Chondrocyte (in vitro differentiated cells): Measurements from ENCODE around the gene UBR4. TPM values are rescaled to one million over a fixed set of nuclear protein-coding genes. Genes with fewer than 3 reads are reported as not detected.

Experiments used
- DNase-seq: peaks from one replicate; pipeline ENCODE4 v3.0.0; 2021; ENCODE audit warnings: mixed read lengths, low spot score
- H3K27ac Mint-ChIP-seq: one replicate; pipeline ENCODE4 v1.8.0; 2021; ENCODE audit warnings: mild to moderate bottlenecking, moderate library complexity, mixed read lengths; ENCODE audit not compliant: unreplicated experiment
- H3K27me3 Mint-ChIP-seq: 2 replicates; pipeline ENCODE4 v1.8.0; 2021; ENCODE audit warnings: low read depth, mixed read lengths
- H3K36me3 Mint-ChIP-seq: 2 replicates; pipeline ENCODE4 v1.8.0; 2021; ENCODE audit warnings: low read depth, mixed read lengths
- H3K4me1 Mint-ChIP-seq: 2 replicates; pipeline ENCODE4 v1.8.0; 2021; ENCODE audit warnings: low read depth, mild to moderate bottlenecking, mixed read lengths
- H3K4me3 Mint-ChIP-seq: one replicate; pipeline ENCODE4 v1.8.0; 2021; ENCODE audit warnings: mild to moderate bottlenecking, moderate library complexity, mixed read lengths; ENCODE audit not compliant: unreplicated experiment
- H3K9me3 Mint-ChIP-seq: 2 replicates; pipeline ENCODE4 v1.8.0; 2021; ENCODE audit warnings: low read depth, mixed read lengths
- CTCF ChIP-seq: fragments of 200-600 bp; sonication (generic); IDR thresholded peaks from 2 replicates; pipeline ENCODE4 v1.5.0; 2021; ENCODE audit warnings: antibody characterized with exemption, mild to moderate bottlenecking, moderate library complexity
- total RNA-seq: library from RNA; stranded (reverse); gene quantifications from 3 replicates; pipeline ENCODE4 v1.2.1, GENCODE V29; 2021

The UBR4 gene
- total RNA-seq, 1 donor from 2014 or later = 144 TPM

GRCh38 chr1:19045898-19046880, 163.9 kb downstream of the UBR4 start:
- DNase-seq = peak; percentile 37
- Mint-ChIP-seq H3K4me3 (no peak overlapping the region), H3K27me3 (peaks cover under 1% of the 10 kb centered on the region), H3K9me3 (no peaks in the 10 kb centered on the region), H3K4me1 (peaks cover 17% of the 10 kb centered on the region), H3K36me3 (no peaks in the 10 kb centered on the region), H3K27ac (peak overlapping the region; percentile 82)
- TF ChIP-seq CTCF = no peak

- Mint-ChIP-seq H3K36me3 (no peaks in the 10 kb centered on the region), H3K4me1 (peaks cover 17% of the 10 kb centered on the region), H3K4me3 (peak overlapping the region; percentile 33), H3K27me3 (peaks cover 3% of the 10 kb centered on the region), H3K27ac (peak overlapping the region; percentile 82), H3K9me3 (no peaks in the 10 kb centered on the region)
- peak; percentile 73 for DNase-seq
- TF ChIP-seq CTCF = no peak
Observed at GRCh38 chr1:19044975-19045831, 164.9 kb downstream of the UBR4 start.

DNA sequence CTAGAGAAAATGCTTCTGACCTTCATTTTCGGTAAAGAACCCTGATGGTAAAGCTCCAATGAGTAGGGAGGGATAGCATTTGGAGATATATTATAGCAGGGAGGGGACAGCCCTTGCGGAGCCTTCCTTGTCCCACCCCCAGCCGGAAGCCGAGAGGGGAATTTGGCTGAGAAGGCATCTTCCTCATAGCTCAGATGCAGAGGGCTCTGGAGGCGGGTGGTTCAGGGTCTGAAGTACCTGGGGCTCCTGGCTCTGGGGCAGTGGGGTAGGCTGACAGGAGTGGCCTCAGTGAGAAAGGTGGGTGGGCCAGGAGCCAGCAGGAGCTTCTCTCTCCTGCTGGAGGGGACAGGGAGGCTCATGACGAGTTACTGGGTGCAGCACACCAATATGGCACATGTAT, 165.6 kb downstream of the UBR4 start:
- no peak for TF ChIP-seq CTCF
- no peaks in the 10 kb centered on the region for H3K36me3 Mint-ChIP-seq
- no peak overlapping the region for H3K27ac Mint-ChIP-seq
- peaks cover 6% of the 10 kb centered on the region for H3K27me3 Mint-ChIP-seq
- H3K4me1 Mint-ChIP-seq = peaks cover 17% of the 10 kb centered on the region
- DNase-seq = peak; percentile 49
- H3K9me3 Mint-ChIP-seq = no peaks in the 10 kb centered on the region
- no peak overlapping the region for H3K4me3 Mint-ChIP-seq

DNA sequence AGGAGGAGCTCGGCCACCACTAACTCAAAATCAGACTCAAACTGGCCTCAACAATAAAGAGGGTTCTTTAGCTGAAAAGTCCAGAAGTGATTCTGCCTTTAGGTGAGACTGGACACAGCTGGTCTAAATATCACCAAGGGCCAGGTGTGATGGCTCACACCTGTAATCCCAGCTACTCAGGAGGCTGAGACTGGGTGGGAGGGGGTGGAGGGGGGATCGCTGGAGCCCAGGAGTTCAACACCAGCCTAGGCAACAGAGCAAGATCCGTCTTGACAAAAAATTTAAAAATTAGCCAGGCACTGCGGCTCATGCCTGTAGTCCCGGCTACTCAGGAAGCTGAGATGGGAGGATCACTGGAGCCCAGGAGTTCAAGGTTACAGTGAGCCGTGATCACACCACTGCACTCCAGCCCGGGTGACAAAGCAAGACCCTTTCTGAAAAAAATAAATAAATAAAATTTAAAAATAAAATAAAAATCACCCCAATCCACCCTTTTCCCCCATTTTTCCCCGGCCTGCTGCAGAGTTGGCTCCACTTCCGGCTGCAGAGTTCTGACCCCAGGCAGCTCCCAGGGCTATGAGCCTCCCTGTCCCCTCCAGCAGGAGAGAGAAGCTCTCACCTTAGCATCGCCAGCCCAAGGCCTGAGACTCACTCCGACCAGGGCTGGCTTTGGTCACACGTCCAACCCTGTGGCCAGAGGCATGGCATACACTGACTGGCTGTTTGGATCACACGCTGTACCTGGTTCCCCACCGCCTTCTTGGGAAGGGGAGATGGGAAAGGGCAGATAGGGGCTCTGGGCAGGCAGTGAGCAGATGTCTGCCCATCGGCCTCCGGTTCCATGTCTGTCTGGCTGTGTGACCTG, 166.3 kb downstream of the UBR4 start:
- no peaks in the 10 kb centered on the region for H3K9me3 Mint-ChIP-seq
- H3K27ac Mint-ChIP-seq = no peak overlapping the region
- H3K4me1 Mint-ChIP-seq = peaks cover 17% of the 10 kb centered on the region
- H3K27me3 Mint-ChIP-seq = peaks cover 7% of the 10 kb centered on the region
- H3K36me3 Mint-ChIP-seq = no peaks in the 10 kb centered on the region
- no peak overlapping the region for H3K4me3 Mint-ChIP-seq
- no peak for TF ChIP-seq CTCF
- DNase-seq = peak; percentile 74
